GM12873 (cell line): ENCODE results near the gene GAS2L2.
A peak's percentile ranks its signal among the peaks of the same experiment; 100 is the strongest.

Source experiments
- TF ChIP-seq, protein P1 (sequence below): IDR thresholded peaks from 2 replicates; pipeline ENCODE4 v1.5.1; 2012; ENCODE audit warnings: low read depth, mild to moderate bottlenecking, moderate library complexity, low read length, control low read depth; ENCODE audit not compliant: insufficient read depth; ENCODE audit errors: missing control alignments

GAS2L2 gene

DNA sequence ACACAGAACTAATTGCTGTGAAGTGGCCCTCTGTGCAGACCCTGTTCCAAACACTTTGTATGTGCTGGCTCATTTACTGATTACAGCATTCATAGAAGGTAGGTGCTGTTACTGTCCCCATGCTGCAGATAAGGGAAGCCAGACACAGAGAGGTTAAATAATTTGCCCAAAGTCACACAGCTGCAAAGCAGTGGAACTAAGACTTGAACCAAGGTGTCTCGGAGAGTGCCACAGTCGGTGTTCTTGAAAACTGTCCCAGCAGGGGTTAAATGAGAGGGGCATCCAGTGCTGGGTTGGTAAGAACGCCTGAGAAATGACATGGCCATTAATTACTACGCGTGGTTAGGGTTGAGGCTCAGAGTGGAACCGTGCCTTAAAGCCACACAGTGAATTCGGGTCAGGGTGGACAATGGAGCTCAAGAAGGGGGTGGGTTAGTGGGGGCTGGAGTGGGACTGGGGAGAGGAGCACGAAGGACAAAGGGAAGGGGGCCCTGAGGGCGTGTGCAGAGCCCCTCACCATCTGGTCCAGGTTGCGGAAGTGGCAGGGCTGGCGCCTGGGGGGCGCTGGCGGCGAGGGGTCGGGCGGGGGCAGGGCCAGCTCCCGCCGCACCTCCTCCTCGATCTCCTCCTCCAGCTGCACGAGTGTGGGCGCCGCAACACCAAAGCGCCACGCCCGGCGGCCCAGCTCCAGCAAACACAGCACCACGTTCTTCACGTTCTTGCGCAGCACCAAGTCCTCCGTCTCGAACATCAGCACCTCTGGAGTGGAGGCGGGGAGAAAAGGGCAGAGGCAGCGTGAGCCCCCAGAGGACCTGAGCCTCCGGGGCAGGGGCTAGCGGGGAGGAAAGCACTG, 3.3 kb downstream of the GAS2L2 start:
- TF ChIP-seq, protein P1, sequence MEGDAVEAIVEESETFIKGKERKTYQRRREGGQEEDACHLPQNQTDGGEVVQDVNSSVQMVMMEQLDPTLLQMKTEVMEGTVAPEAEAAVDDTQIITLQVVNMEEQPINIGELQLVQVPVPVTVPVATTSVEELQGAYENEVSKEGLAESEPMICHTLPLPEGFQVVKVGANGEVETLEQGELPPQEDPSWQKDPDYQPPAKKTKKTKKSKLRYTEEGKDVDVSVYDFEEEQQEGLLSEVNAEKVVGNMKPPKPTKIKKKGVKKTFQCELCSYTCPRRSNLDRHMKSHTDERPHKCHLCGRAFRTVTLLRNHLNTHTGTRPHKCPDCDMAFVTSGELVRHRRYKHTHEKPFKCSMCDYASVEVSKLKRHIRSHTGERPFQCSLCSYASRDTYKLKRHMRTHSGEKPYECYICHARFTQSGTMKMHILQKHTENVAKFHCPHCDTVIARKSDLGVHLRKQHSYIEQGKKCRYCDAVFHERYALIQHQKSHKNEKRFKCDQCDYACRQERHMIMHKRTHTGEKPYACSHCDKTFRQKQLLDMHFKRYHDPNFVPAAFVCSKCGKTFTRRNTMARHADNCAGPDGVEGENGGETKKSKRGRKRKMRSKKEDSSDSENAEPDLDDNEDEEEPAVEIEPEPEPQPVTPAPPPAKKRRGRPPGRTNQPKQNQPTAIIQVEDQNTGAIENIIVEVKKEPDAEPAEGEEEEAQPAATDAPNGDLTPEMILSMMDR, result no peak

DNA sequence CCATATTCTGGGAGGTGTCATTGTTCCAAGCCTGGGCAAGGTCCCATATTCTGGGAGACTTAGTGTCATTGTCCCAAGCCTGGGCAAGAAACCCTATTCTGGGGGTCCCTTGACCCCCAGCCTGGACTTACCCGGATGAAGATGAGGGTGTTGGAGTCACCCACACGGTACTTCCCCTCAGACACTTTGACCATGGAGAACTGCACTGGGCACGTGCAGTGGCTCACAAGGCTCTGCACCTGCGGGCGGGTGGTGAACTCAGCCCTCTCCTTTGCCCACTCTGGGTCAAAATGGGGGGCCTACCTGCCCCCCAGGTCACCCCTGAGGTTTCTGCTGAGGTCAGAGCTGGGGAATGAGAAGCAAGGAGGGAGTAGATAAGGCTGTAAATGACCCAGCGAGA, 4.1 kb downstream of the GAS2L2 start:
- TF ChIP-seq, protein P1, result no peak

DNA sequence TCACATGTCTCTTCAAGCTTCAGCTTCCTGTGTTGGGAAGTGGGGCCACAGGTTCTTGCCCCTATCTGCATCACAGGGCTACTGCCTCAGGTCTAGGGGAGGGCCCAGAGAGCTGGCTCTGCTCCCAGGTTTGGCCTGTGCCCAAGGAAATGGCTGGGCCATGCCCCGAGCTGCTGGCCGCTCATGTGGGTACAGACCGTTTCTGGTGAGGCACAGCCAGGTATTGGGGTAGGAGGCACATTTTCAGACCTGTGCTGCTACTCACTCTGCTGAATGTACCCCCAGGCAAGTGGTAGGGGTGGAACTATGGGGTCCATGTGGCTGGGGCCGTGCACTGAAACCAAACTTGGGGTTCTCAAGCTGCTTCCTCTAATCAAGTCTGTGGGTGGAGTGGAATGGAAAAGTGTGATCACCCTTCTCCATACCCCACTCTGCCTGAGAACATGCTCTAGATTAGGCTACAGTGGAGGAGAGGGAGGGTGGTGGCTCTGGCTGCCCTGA, 4.6 kb downstream of the GAS2L2 start:
- TF ChIP-seq, protein P1, result no peak

DNA sequence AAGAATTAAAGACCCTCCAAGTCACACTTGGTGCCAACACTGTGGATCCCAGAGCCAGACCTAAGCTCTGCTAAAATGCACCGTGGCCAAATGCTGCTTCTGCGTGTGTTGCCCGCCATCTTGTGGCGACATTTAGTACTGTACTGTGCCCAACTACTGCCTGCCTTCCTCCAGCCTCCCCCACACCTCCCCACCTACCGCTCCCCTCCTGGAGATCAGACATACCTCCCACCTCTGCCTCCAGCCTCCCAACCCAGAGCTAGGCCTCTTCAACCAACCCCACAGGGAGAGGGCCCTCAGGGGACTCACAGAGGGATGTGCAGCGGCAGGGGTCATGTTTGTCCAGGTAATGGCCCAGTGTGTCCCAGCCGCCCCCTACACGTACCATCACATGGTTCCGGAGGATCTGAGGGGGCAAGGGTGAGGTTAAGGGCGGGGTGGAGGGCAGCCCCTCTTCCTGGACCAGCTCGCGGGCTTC, 5.5 kb downstream of the GAS2L2 start:
- TF ChIP-seq, protein P1, result peak; percentile 91

DNA sequence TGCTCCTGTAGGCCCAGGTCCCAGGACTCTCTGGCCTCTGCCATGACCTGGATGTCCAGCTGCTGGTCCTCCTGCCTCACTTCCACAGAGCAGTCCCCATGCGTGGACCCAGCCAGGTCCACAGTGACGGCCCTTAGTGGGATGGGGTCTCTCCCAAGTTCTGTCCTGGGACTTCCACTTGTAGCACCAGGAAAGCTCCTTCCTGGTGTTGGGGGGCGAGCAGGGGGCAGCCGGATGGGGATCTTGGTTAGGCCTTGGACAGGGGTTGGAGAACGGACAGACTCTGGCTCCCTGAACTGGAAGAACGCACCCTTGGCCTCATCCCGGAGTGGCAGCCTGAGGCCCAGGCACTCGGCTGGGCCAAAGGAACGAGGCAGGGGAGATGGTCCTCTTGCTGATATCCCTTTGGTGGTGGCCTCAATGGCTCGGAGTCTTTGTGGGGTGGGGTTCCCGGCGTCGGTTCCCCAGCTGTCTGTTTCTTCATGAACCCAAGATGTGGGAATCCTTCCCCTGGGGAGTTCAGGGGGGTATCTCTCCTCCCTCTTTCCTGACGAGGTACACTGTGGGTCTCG, 7.2 kb downstream of the GAS2L2 start:
- TF ChIP-seq, protein P1, result no peak

DNA sequence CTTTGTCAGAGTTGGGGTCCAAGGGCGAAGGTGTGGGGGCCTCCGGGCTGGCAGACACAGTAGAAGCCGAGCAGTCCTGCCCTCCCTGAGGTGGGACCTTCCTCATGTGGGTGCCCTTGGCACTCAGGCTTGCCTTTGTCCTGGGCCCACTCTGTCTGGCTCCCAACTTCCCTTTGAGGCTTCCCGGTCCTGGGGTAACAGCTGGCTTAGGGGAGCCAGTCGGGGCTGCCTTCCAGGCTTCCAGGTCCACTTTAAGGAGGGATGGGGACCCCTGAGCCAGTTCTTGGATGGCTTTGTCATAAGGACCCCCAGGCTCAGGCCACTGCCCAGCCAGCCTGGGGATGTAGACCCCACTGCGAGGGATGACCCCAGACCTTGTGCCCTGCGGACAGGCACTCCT, 7.8 kb downstream of the GAS2L2 start:
- TF ChIP-seq, protein P1, result no peak

DNA sequence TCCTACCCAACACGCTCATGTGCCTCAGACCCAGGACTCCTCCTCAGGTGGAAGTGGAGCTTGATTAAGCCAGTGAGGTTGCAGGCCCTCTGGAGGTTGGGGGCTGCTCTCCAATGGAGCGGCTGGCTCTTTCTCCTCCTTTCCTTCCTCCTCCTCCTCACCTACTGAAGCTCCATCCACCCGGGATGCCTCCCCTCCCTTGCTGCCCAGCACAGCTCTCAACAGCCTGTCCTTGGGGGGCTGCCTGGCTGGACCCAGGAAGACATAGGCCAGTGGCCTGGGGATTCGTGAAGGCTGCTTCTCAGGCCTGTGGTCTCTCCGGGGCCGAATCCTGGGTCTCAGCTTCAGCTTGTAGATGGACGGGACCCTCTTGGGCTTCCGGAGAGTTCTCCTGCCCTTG, 8.2 kb downstream of the GAS2L2 start:
- TF ChIP-seq, protein P1, result no peak
